H1 (cell line): ENCODE data around the gene THYN1. TPM values are rescaled to one million over a fixed set of nuclear protein-coding genes. Genes with fewer than 3 reads are reported as not detected.

Experiments
- BCL11A ChIP-seq, 2 experiments: IDR thresholded peaks; one replicate each; pipeline ENCODE4 v1.6.1; 2011; ENCODE audit warnings: low read depth in 2 of 2, low read length in 2 of 2, mild to moderate bottlenecking in 2 of 2
- PHF8 ChIP-seq: fragments of 200-600 bp; sonication (generic); conservative IDR thresholded peaks from 2 replicates; pipeline ENCODE4 v1.7.1; 2012; ENCODE audit warnings: low read depth, mild to moderate bottlenecking, inconsistent platforms, low read length, moderate library complexity
- polyA plus RNA-seq, 7 experiments: library from polyadenylated mRNA; depleted of rRNA in 3 of 7; stranded (reverse) in 5 of 7; unstranded in 2 of 7; fragments of >200 nt in 5 of 7; fragments of 200-250 nt in 2 of 7; gene quantifications; 1 replicate in 5 of 7; 2 replicates in 1 of 7; 4 replicates in 1 of 7; pipeline versions ENCODE4 v1.2.1 to v1.2.3, GENCODE V29; 2011 to 2013; ENCODE audit warnings: missing spikeins in 2 of 7, mixed read lengths in 2 of 7
- total RNA-seq: library from RNA; stranded (reverse); fragmentation: NEBNext Ultra II Directional; extraction: Animal tissue kit (Norgen Biotek cat#: 25700); gene quantifications from 2 replicates; pipeline ENCODE4 v1.2.1, GENCODE V29; 2021
- TF ChIP-seq, protein P1 (sequence below): IDR thresholded peaks from 2 replicates; pipeline ENCODE4 v1.6.1; 2012; ENCODE audit warnings: low read length, inconsistent platforms
- TF ChIP-seq, protein P2 (sequence below): fragments of 300-600 bp; sonication (generic); IDR thresholded peaks from 2 replicates; pipeline ENCODE4 v1.7.1; 2012; ENCODE audit warnings: low read length, moderate library complexity, mild to moderate bottlenecking, inconsistent platforms; ENCODE audit not compliant: insufficient replicate concordance

THYN1 gene
- total and polyA plus RNA-seq, 2 of the 8 experiments (the other 6 are each of a cell fraction or from before 2014, with no cell fraction given): 77.3 to 95.1 TPM

DNA sequence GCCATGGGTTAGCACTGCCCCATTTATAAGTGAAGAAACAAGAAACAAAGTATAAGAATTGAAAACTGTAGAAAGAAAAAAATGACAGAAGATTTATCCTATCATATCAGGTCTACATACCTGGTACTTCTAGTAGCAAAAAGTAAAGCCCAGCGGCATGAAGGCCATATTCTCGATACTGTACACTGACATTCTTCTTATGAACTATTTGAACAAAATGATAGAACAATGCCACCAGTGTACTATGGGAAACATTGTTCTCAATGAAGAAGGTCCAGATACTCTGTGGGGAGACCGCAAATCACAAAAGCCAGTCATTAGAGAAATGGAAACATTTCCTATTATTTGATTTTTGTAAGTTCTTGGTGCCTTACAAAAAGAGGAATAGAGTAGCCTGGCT is 36.3 kb downstream of the THYN1 start (continued):
- TF ChIP-seq, protein P1, sequence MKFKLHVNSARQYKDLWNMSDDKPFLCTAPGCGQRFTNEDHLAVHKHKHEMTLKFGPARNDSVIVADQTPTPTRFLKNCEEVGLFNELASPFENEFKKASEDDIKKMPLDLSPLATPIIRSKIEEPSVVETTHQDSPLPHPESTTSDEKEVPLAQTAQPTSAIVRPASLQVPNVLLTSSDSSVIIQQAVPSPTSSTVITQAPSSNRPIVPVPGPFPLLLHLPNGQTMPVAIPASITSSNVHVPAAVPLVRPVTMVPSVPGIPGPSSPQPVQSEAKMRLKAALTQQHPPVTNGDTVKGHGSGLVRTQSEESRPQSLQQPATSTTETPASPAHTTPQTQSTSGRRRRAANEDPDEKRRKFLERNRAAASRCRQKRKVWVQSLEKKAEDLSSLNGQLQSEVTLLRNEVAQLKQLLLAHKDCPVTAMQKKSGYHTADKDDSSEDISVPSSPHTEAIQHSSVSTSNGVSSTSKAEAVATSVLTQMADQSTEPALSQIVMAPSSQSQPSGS: no peak
- TF ChIP-seq, protein P2, sequence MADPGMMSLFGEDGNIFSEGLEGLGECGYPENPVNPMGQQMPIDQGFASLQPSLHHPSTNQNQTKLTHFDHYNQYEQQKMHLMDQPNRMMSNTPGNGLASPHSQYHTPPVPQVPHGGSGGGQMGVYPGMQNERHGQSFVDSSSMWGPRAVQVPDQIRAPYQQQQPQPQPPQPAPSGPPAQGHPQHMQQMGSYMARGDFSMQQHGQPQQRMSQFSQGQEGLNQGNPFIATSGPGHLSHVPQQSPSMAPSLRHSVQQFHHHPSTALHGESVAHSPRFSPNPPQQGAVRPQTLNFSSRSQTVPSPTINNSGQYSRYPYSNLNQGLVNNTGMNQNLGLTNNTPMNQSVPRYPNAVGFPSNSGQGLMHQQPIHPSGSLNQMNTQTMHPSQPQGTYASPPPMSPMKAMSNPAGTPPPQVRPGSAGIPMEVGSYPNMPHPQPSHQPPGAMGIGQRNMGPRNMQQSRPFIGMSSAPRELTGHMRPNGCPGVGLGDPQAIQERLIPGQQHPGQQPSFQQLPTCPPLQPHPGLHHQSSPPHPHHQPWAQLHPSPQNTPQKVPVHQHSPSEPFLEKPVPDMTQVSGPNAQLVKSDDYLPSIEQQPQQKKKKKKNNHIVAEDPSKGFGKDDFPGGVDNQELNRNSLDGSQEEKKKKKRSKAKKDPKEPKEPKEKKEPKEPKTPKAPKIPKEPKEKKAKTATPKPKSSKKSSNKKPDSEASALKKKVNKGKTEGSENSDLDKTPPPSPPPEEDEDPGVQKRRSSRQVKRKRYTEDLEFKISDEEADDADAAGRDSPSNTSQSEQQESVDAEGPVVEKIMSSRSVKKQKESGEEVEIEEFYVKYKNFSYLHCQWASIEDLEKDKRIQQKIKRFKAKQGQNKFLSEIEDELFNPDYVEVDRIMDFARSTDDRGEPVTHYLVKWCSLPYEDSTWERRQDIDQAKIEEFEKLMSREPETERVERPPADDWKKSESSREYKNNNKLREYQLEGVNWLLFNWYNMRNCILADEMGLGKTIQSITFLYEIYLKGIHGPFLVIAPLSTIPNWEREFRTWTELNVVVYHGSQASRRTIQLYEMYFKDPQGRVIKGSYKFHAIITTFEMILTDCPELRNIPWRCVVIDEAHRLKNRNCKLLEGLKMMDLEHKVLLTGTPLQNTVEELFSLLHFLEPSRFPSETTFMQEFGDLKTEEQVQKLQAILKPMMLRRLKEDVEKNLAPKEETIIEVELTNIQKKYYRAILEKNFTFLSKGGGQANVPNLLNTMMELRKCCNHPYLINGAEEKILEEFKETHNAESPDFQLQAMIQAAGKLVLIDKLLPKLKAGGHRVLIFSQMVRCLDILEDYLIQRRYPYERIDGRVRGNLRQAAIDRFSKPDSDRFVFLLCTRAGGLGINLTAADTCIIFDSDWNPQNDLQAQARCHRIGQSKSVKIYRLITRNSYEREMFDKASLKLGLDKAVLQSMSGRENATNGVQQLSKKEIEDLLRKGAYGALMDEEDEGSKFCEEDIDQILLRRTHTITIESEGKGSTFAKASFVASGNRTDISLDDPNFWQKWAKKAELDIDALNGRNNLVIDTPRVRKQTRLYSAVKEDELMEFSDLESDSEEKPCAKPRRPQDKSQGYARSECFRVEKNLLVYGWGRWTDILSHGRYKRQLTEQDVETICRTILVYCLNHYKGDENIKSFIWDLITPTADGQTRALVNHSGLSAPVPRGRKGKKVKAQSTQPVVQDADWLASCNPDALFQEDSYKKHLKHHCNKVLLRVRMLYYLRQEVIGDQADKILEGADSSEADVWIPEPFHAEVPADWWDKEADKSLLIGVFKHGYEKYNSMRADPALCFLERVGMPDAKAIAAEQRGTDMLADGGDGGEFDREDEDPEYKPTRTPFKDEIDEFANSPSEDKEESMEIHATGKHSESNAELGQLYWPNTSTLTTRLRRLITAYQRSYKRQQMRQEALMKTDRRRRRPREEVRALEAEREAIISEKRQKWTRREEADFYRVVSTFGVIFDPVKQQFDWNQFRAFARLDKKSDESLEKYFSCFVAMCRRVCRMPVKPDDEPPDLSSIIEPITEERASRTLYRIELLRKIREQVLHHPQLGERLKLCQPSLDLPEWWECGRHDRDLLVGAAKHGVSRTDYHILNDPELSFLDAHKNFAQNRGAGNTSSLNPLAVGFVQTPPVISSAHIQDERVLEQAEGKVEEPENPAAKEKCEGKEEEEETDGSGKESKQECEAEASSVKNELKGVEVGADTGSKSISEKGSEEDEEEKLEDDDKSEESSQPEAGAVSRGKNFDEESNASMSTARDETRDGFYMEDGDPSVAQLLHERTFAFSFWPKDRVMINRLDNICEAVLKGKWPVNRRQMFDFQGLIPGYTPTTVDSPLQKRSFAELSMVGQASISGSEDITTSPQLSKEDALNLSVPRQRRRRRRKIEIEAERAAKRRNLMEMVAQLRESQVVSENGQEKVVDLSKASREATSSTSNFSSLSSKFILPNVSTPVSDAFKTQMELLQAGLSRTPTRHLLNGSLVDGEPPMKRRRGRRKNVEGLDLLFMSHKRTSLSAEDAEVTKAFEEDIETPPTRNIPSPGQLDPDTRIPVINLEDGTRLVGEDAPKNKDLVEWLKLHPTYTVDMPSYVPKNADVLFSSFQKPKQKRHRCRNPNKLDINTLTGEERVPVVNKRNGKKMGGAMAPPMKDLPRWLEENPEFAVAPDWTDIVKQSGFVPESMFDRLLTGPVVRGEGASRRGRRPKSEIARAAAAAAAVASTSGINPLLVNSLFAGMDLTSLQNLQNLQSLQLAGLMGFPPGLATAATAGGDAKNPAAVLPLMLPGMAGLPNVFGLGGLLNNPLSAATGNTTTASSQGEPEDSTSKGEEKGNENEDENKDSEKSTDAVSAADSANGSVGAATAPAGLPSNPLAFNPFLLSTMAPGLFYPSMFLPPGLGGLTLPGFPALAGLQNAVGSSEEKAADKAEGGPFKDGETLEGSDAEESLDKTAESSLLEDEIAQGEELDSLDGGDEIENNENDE: no peak
- no peak for TF ChIP-seq BCL11A (IDR thresholded peaks at IDR 0.05; ENCODE audit: low read depth in 2 of 2, low read length in 2 of 2)
- no peak for TF ChIP-seq PHF8
- TF ChIP-seq, all 59 proteins: peak for 0
